CD4-positive, alpha-beta T cell treated with Interleukin-12 subunit alpha and Interleukin-12 subunit beta, for 1 hour (primary cell): ENCODE results near the gene GNA15.
"Not testable (repeated sequence)": the region's sequence is repeated elsewhere in the genome, so short reads cannot be mapped to it uniquely, and the experiment has no call there.

Experiments
- DNase-seq: peaks from one replicate; pipeline ENCODE4 v3.0.0-alpha.2; 2020

GNA15 gene

GRCh38 chr19:3135961-3136683 is at the start of gene GNA15:
TSS of gene GNA15 (plus strand) at chr19:3136033. CDS start at chr19:3136451, 418 bp downstream.
- DNase-seq, result peak; percentile 71

DNA sequence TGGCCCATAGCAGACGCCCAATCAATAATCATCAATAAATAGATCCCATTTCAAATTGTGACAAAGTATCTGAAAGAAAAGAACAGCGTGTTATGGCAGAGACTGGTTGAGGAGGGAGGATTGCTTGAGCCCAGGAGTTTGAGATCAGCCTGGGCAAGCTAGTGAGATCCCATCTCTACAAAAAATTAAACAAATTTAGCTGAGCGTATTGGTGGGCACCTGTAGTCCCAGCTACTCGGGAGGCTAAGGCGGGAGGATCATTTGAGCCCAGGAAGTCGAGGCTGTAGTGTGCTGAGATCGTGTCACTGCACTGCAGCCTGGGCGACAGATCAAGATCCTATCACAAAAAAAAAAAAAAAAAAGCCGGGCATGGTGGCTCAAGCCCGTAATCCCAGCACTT is 48.1 kb upstream of the GNA15 start:
- DNase-seq, result no peak

DNA sequence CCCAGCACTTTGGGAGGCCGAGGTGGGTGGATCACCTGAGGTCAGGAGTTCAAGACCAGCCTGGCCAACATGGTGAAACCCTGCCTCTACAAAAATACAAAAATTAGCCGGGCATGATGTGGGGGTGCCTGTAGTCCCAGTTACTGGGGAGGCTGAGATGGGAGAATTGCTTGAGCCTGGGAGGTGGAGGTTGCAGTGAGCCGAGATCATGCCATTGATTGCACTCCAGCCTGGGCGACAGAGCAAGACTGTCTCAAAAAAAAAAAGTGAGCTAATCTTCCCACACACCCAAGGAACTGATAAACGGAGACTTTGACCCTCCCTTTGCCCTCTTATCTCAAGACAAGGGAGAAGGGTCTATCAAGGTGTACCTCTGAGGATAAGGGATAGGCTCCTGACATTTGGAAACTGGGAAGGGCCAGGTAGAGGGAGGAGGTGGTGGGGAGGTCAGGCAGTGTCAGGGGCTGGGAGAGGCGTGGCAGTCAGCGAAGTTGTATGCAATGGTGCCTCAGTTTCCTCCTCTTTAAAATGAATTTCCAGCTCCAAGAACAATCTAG is 46.5 kb upstream of the GNA15 start:
- not testable (repeated sequence) for DNase-seq

GRCh38 chr19:3094601-3095440 is 41.0 kb upstream of the GNA15 start:
- peak; percentile 32 for DNase-seq

GRCh38 chr19:3095441-3096191 is 40.2 kb upstream of the GNA15 start:
- peak; percentile 66 for DNase-seq

DNA sequence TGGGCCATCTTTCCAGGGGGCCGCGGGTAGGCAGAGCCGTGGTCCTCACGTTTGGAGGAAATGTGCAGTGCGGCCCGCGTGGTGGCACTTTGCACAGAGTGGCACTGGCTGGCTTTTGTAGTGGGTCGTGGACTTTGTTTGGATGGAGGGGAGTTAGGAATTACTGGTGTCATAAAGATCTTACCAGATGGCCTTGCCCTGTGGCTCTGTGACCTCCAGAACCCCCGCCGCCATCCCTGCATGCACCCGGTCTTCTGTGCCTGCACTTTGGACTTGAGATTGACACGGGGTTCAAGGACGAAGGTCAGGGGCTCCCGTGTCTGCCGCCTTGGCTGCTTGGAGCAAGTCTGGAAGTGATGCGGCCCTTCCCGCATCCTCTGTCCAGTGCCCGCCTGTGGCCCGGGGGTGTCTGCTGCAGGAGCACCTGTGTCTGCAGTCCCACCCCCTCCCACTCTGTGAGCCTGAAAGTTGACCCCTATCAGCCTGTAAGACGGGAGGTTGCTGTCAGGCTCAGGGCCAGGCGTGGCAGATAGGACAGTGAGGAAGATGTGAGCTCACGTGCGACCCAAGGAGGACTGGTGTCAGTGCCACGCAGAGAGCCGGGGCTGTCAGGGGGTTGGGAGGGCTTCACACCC is 39.4 kb upstream of the GNA15 start:
- no peak for DNase-seq

DNA sequence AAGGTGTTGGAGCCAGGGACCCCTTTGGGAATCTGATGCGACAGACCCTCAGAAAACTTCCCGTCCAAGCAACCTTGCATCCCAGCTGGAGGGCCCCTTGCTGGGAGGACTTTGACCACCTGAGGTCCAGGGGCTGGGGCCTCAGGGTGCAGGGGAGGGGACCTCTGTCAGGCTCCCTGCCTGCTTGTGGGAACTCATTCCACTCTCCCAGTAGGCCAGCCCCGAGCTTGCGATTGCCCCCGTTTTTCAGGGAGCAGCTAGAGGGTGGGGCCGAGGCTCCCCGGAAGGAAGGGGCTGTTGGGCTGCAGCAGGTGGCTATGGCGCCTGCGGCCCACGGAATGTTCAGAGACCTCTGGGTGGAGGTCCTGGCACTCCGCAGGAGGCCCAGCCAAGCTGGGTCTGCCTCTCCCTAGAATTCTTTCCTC is 38.9 kb upstream of the GNA15 start:
- no peak for DNase-seq

GRCh38 chr19:3097442-3097871 is 38.4 kb upstream of the GNA15 start:
- DNase-seq, result no peak

GRCh38 chr19:3098141-3098514 is 37.7 kb upstream of the GNA15 start:
- no peak for DNase-seq

GRCh38 chr19:3098515-3099346 is 37.1 kb upstream of the GNA15 start:
- peak; percentile 37 for DNase-seq

DNA sequence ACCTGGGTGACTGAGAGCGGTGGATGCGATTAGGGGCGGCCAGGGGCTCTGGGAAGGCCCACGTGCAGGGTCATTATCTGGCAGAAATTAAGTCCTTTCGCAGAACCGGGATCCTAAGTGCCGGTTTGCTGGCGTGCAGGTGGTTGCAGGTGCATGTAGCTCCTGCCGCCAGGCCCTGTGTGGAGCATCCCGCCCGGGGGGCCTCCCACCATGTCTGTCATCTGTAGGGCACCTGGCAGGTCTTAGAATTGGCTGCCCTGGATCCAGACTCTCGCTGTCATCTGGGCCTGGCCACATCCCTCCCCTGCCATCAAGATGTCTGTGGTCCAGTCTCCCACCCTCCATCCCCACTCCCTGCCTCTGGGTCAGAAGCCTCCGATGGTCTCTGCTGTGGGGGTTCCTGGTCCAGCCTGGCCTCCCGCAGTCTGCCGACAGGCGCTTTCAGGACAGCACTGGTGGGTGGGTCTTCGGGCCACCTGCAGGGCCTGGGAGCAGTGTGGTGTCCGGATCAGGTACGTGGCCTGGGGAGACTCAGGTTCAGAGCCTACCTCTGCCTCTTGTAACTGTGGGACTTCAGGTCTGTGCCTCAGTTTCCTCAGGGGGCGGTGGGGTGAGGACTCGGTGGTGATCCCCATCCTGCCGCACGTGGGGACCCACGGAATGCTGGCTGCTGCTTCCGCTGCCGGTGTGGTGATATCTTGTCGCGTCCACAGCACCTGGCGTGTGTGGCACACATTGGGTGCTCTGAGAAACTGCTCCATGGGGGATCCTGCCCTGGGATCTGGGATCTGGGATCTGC is 36.3 kb upstream of the GNA15 start:
- no peak for DNase-seq

GRCh38 chr19:3100331-3100730 is 35.5 kb upstream of the GNA15 start:
- no peak for DNase-seq

GRCh38 chr19:3100747-3101730 is 34.8 kb upstream of the GNA15 start:
- DNase-seq, result no peak

DNA sequence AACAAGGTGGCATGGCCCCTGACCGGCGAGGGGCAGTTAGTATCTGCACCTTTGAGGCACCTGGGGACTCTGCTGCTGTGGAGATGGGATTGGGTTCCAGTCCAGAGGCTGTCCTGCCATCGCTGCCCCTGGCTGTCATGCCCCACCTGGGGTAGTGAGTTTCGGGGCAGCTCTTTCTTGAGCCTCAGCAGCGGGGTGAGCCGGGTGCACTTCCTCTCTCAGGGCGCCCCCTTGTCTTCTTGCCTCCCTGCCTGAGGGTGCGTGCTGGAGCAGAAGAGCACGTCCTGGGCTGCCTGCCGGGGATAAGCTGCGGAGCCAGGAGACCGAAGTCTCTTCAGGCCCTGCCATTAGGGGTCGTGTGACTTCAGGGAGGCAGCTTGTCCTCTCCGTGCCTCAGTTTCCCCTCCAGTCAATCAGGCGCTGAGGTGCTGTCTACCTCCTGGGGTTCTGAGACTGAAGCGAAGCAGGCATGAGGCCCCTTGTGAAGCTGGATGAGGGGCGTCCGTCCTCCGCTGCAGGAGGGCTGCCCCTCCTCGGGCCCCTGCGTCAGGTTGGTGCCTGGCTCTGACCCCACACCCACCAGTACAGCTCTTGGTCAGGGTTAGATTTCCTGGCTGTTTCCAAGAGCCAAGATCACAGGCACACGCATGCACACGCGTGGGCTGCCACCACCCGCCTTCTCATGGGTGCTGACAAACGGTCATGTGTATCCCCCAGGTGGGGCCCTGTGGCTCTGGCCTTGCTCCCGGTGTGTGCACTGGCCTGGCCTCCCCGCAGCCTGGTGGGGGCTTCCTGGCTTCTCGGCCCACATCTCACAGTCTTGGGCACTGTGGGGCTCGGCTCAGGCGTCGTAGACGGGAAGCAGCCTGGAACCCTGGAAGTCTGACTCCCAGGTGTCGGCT is 33.3 kb upstream of the GNA15 start:
- DNase-seq, result no peak

DNA sequence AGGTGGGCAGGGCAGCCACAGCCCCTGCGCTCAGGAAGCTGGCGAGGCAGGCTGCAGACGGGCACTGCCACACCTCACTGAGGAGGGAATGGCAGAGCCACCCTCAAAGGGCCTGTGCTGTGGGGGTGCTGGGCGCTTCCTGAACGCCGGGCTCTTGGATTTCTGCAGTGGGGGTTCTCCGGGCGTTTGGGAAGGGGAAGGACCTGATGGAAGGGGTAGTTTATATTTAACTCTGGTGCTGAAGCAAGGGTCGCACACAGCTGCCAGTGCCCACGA is 31.2 kb upstream of the GNA15 start:
- DNase-seq, result no peak

- no peak for DNase-seq
These were observed 30.0 kb upstream of the GNA15 start for GRCh38 chr19:3105641-3106508.

- no peak for DNase-seq
These were observed 29.2 kb upstream of the GNA15 start for GRCh38 chr19:3106509-3107141.
